Erythroblast (primary cell): ENCODE data around the gene CD2BP2.

Experiments used
- DNase-seq, 2 experiments: peaks; one replicate each; lab custom pipeline; 2025; lab: John Stamatoyannopoulos, UW
- GATA1 ChIP-seq: IDR thresholded peaks from 2 replicates; pipeline ENCODE4 v1.6.1; 2011; ENCODE audit warnings: low read depth, mild to moderate bottlenecking, control low read depth, low read length, moderate library complexity
- POLR2A ChIP-seq: IDR thresholded peaks from 2 replicates; pipeline ENCODE4 v1.6.1; 2011; ENCODE audit warnings: mild to moderate bottlenecking, low read length

Gene CD2BP2

DNA sequence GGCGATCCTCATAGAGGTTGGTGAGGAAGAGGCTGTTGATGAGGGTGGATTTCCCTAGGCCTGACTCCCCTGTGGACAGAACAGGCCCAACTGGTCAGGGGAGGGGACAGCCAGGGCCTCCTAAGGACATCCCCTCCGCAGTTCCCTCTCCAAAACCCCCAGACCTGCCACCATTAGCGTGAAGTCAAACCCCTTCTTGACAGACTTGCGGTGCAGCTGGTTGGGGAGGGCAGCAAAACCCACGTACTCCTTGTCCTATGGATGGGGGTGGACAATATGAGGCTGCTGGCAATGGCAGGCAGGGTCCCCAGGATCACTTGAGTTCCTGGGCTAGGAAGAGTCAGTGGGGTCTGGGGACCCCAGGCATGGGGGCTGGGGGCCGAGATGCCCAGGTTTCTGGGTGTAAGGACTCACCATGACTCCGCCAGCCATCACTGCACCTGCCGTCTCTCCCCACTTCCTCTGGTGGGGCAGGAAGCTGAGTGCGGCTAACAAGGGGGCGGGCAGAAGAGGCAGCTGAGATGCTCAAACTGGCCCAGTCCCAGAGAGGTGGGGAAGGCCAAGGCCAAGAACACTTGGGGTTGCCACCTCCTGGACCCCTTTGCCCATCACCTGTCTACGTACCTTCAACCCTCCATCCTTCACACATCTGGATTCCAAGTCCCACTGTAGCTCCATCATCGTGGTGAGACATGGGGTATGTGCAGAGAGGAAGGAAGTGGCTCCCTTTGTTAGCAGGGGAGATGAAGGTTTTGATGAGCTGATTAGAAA lies 27.2 kb upstream of the CD2BP2 start, which contains the start of gene SEPTIN1:
TSS of gene SEPTIN1 (minus strand) at position 451 of the 771 bp plus-strand sequence. CDS start at position 432, 19 bp downstream.
- peak; percentile 22 for TF ChIP-seq POLR2A
- no peak for TF ChIP-seq GATA1
- no peak for DNase-seq

DNA sequence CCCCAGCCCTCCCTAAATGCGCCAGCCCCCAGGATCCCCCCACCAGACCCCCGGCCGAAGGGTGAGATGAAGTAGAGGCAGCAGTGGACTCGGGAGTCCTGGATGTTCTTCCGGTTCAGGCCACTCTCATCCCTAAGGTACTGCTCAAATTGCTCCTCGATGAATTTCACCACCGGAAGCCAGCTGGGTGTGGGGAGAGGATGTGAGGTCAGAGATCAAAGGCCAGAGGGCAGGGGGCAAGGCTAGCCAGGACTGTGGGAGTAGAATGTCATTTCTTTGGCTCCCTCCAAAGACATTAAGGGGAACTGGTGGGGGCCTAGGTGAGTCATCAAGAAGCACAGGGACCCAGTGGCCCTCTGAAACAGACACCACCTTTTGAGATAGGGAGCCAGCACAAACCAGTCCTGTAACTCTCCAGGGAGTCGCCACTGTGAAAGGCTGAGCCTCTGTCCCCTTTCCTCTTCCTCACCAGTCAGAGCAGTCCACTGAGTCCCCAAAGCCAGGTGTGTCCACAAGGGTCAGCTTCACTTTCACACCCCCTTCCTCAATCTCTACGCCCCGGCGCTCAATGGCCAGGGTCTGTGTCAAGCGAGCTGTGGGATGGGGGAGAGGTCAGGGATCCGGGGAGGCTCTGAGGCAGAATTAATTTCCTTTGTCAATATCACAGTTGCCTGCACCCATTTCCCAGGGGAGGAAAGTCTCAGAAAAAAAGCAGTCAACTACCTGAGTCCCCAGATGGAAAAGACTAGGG lies 26.4 kb upstream of the CD2BP2 start:
- no peak for DNase-seq
- TF ChIP-seq POLR2A (no peak), GATA1 (no peak)

DNA sequence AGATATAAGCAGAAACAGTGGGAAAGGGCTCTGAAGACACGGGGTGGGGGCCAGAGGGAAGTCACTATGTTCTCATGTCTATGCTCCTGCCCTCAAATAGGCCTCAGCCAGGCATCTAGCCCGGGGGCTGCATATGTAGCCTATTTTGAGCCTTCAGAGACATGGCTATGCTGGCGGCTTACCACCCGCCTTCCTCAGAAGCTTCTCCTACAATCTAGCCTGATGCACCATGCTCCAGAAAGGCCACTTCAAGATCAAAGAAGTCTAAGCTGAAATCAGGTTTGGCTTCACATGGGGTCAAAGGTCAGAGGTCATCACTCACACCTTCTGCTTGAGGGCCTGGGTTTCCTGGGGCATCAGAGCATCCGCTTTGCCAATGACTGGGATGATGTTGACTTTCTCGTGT lies 25.7 kb upstream of the CD2BP2 start:
- no peak for TF ChIP-seq GATA1
- no peak for TF ChIP-seq POLR2A
- DNase-seq: no peak

DNA sequence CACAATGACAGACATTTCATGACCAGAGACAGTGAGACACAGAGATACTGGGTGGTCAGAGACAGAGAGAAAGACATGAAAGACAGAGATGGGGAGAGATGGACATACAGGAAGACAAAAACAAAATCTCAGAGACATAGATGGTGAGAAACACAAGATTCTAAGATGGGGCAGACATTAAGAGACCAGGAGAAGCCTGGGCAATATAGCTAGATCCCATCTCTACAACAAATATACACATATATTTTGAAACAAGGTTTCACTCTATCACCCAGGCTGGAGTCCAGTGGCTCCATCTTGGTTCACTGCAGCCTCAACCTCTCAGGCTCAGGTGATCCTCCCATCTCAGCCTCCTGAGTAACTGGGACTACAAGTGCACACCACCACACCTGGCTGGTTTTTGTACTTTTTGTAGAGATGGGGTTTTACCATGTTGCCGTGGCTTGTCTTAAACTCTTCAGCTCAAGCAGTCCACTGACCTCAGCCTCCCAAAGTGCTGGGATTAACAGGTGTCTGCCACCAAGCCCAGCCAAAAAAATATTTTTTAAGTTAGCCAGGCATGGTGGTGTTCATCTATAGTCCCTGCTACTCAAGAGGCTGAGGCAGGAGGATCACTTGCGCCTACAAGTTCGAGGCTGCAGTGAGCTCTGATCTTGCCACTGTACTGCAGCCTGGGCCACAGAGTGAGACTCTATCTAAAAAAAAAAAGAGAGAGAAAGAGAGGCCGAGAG lies 25.1 kb upstream of the CD2BP2 start:
- TF ChIP-seq GATA1 (no peak), POLR2A (no peak)
- no peak for DNase-seq

DNA sequence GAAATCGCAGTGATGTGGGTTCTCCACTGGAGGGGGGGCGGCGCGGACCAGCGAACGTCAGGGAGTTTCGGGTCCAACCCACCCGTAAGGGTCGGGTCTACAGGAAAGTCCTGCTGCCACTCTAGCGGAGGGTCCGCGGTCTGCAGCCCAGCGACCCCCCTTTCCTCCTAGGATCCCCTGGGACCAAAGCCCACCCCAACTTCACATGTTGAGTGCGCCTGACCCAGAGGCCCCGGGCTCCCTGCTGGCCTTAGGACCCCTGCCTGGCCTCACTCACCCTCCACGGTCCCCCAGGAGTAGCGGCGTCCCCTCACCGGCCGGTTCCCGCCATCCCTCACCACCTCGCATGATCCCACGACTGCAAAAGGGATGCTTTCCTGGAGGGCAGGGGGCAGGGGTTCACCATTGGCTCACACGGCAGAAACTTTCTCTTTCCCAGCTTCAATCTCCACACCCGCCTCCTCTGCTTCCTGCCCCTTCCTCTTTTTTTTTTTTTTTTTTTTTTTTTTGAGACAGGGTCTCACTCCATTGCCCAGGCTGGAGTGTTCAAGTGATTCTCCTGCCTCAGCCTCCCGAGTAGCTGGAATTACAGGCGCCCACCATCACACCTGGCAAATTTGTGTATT lies 24.2 kb upstream of the CD2BP2 start:
- TF ChIP-seq POLR2A: no peak
- TF ChIP-seq GATA1: no peak
- DNase-seq: no peak

DNA sequence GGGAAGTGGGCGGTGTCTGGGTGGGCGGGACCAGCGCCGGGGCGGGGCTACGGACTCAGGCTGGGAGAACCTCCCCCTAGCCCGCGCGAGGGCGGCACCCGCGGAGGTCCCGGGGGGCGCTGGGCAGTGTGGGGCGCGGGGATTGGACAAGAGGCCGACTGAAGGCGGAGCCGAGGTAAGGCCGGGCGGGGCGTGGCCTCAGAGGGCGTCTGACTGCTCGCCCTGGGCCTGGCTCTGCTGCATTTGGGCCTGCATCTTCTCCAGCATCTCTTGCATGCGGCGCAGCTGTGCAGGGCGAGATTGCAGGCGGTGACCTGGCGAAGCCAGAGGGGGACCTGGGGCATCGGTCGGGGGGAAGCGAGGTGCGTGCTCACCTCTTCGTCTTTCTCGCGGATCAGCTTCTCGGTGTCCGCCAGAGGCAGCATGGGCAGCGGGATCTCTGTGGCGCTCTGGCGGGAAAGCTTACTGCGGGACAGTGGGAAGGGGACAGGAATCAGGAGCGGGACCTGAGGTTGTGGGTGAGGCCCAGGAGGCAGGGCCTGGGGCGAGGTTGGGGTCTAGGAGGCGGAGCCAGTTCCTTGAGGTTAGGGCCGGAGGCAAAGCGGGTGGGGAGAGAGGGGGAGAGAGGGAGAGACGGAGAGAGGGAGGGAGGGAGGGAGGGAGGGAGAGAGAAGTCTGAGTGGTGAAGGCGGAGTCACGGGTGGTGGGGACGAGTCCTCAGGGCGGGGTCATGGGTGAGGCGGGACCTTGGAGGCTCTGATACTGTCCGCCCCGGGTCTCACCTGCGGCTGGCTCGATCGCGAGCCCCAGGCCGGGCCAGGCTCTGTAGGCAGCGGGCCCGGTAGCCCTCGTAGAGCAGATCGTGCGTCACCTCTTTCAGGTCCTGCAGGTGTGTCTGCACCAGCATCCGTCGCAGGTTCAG lies 23.4 kb upstream of the CD2BP2 start:
- TF ChIP-seq GATA1 (no peak), POLR2A (peak; percentile 62)
- DNase-seq: peak; percentile 99 to 100

DNA sequence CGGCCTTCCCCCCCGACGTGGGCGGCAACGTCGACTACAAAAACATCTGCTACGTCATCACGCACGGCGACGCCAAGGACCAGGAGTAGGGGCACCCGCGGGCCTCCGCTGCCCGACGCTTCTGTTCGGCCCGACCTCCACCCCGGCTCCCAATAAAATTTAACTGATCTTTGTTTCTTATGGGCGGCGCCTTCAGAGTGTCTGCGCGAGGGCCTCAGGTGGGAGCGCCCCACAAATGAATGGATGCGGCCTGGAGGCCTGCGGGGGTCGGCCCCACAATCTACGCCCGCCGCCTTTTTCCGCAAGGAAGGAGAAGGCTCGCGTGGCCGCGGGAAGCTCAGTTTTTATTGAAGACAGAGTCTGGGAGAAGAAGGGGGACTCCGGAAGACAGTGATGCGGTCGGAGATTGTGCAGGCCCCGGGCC lies 22.7 kb upstream of the CD2BP2 start:
- TF ChIP-seq GATA1: no peak
- TF ChIP-seq POLR2A: peak; percentile 65
- DNase-seq: peak; percentile 93 to 94

DNA sequence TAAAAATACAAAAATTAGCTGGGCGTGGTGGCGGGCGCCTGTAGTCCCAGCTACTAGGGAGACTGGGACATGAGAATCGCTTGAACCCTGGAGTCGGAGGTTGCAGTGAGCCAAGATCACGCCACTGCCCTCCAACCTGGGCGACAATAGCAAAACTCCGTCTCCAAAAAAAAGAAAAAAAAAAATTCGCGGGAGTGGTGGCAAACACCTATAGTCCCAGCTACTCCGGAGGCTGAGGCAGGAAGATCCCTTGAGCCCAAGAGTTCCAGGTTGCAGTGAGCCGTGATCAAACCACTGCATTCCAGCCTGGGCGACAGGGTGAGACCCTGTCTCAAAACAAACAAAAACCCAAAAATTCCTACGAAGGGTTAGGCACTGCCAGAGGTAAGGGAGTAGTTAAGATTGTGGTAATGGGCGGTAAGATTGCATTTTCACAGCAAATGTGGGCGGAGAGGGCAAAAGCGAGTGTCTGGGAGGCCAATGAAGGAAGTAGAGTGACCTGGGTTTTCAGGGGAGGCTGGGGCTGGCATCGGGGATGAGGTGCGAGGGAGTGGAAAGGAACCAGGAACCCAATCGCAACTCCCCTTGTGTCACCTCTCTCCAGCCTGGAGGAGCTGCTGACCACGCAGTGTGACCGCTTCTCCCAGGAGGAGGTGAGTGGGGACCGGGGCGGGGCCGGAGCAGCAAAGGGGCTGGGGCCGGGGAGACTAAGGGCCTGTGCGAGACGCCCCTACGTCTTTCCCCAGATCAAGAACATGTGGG lies 22.1 kb upstream of the CD2BP2 start:
- TF ChIP-seq POLR2A: no peak
- DNase-seq: no peak

DNA sequence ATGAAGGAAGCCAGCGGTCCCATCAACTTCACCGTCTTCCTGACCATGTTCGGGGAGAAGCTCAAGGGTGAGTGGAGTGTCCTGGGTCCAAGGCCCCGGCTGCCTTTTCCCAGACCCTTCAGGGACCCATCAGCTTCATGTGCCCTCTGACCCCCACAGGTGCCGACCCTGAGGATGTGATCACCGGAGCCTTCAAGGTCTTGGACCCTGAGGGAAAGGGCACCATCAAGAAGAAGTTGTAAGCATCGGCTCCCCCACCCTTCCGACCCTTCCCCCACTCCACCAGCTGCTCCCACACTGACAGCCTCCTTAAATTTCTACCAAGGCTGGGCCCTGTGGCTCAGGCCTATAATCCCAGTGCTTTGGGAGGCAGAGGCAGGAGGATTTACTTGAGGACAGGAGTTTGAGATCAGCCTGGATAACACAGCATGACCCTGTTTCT lies 21.4 kb upstream of the CD2BP2 start:
- TF ChIP-seq GATA1 (no peak), POLR2A (no peak)
- DNase-seq: no peak

DNA sequence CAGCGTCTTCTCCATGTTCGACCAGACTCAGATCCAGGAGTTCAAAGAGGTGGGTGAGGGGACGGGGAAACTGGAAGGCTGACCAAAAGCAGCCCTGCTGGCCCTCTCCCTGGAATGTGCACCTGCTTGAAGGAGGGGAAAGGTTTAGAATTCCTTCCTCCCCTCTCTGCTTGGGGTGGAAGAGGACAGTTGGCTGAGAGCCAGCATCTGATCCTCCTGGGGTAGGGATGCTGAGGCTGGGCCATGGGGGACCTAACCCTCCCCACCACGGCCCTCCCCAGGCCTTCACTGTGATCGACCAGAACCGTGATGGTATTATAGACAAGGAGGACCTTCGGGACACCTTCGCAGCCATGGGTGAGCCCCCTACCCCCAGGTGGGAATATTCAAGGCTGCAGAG lies 20.8 kb upstream of the CD2BP2 start:
- no peak for DNase-seq
- no peak for TF ChIP-seq POLR2A
- no peak for TF ChIP-seq GATA1

DNA sequence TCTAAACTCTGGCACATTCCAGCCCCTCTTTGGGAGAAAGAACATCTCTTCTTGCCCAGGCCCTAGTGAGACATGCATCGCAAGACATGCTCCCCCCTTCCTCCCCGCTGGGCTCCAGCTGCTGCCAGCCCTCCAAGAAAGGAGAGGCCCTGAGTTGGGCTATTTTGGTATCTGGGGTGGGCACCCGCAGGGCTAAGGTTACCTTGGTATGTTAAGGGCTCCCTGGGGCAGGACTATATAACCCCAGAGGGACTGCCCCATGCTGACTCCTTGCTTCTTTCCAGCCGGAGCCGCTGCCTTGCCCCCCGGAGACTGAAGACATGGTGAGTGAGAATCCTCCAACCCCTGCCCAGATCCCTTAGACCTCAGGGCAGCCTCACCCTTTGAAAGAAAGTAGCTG lies 19.4 kb upstream of the CD2BP2 start, which contains the start of gene MYL11:
TSS of gene MYL11 (plus strand) at position 265 of the 400 bp plus-strand sequence. CDS start at position 321, 56 bp downstream.
- DNase-seq: no peak

DNA sequence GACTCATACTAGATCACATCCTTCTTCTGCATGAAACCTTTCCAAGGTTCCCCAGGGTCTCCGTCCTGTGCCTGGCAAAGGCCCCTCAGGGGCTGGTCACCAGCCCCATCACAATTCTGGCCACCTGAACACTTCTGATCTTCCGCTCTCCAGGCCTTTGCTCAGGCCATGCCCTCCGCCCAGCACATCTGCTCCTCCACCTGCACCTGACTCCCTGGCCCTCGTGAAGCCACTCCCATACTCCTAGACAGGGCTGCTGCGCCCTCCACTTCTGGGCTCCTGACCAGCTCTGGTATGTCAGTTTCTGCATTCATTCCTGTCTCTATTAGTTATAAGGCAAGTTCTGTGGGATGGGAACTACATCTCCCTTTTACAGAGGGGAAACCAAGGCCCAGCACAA lies 17.6 kb upstream of the CD2BP2 start:
- TF ChIP-seq GATA1: no peak
- no peak for TF ChIP-seq POLR2A

More for the DNA sequence above, 19.4 kb upstream of the CD2BP2 start, which contains the start of gene MYL11:
- no peak for TF ChIP-seq POLR2A
- no peak for TF ChIP-seq GATA1

More for the DNA sequence above, 17.6 kb upstream of the CD2BP2 start:
- DNase-seq: no peak
